ENCODE data around the gene FSD2.

GRCh38 chr15:82808634-82809041 is 2.8 kb upstream of the FSD2 start:
- TF ChIP-seq CTCF (conservative IDR thresholded peaks at IDR 0.05; ENCODE audit: low read depth in 2 of 2) (no peak), EZH2phosphoT487 (IDR thresholded peaks at IDR 0.05; ENCODE audit: unreplicated experiment) (no peak), EZH2 (IDR thresholded peaks at IDR 0.05; ENCODE audit: low read depth, unreplicated experiment) (no peak), CREB1 (CRISPR knock-in tag; IDR thresholded peaks at IDR 0.05; ENCODE audit: low read depth) (no peak), POLR2AphosphoS5 (IDR thresholded peaks at IDR 0.05; ENCODE audit: low read depth) (no peak), ETS1 (IDR thresholded peaks at IDR 0.05) (no peak), STAT1 (IDR thresholded peaks at IDR 0.05; ENCODE audit: unreplicated experiment) (no peak), JUNB (IDR thresholded peaks at IDR 0.05; ENCODE audit: unreplicated experiment) (no peak)
- TF ChIP-seq, protein P1, sequence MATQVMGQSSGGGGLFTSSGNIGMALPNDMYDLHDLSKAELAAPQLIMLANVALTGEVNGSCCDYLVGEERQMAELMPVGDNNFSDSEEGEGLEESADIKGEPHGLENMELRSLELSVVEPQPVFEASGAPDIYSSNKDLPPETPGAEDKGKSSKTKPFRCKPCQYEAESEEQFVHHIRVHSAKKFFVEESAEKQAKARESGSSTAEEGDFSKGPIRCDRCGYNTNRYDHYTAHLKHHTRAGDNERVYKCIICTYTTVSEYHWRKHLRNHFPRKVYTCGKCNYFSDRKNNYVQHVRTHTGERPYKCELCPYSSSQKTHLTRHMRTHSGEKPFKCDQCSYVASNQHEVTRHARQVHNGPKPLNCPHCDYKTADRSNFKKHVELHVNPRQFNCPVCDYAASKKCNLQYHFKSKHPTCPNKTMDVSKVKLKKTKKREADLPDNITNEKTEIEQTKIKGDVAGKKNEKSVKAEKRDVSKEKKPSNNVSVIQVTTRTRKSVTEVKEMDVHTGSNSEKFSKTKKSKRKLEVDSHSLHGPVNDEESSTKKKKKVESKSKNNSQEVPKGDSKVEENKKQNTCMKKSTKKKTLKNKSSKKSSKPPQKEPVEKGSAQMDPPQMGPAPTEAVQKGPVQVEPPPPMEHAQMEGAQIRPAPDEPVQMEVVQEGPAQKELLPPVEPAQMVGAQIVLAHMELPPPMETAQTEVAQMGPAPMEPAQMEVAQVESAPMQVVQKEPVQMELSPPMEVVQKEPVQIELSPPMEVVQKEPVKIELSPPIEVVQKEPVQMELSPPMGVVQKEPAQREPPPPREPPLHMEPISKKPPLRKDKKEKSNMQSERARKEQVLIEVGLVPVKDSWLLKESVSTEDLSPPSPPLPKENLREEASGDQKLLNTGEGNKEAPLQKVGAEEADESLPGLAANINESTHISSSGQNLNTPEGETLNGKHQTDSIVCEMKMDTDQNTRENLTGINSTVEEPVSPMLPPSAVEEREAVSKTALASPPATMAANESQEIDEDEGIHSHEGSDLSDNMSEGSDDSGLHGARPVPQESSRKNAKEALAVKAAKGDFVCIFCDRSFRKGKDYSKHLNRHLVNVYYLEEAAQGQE (IDR thresholded peaks at IDR 0.05; ENCODE audit: unreplicated experiment) = no peak

Measured in GM23338 (cell line).